NCI-H1417 (cell line): ENCODE measurements around the gene LETM1.
A peak's percentile ranks its signal among the peaks of the same experiment; 100 is the strongest.

Experiments used
- DNase-seq, 3 experiments: peaks; one replicate each; lab custom pipeline; 2025; lab: John Stamatoyannopoulos, UW

The LETM1 gene

GRCh38 chr4:1777822-1778641, 77.9 kb downstream of the LETM1 start:
- peak in 1 of 3 experiments; percentile 18 for DNase-seq

GRCh38 chr4:1776521-1777161, 79.3 kb downstream of the LETM1 start:
- DNase-seq, result no peak

GRCh38 chr4:1775731-1776500, 80.0 kb downstream of the LETM1 start:
- no peak for DNase-seq

- no peak for DNase-seq
Observed at GRCh38 chr4:1773754-1774153, 82.2 kb downstream of the LETM1 start.

- no peak for DNase-seq
Observed at GRCh38 chr4:1772853-1773538, 83.0 kb downstream of the LETM1 start.

- no peak for DNase-seq
Observed at GRCh38 chr4:1771555-1772305, 84.2 kb downstream of the LETM1 start.

- DNase-seq, result no peak
Observed at GRCh38 chr4:1770791-1771231, 85.1 kb downstream of the LETM1 start.

GRCh38 chr4:1770245-1770644, 85.7 kb downstream of the LETM1 start:
- no peak for DNase-seq

- no peak for DNase-seq
Observed at GRCh38 chr4:1769692-1770091, 86.3 kb downstream of the LETM1 start.

GRCh38 chr4:1768367-1769034, 87.5 kb downstream of the LETM1 start:
- no peak for DNase-seq

GRCh38 chr4:1767770-1768366, 88.1 kb downstream of the LETM1 start:
- peak in 1 of 3 experiments; percentile 4 for DNase-seq

- DNase-seq, result peak in 2 of 3 experiments; percentile 41 to 48
Observed at GRCh38 chr4:1767061-1767769, 88.7 kb downstream of the LETM1 start.

GRCh38 chr4:1766106-1767060, 89.6 kb downstream of the LETM1 start:
- DNase-seq, result peak in 2 of 3 experiments; percentile 41 to 48

GRCh38 chr4:1765409-1766072, 90.4 kb downstream of the LETM1 start:
- no peak for DNase-seq

GRCh38 chr4:1764670-1765069, 91.3 kb downstream of the LETM1 start:
- no peak for DNase-seq

GRCh38 chr4:1763550-1764080, 92.3 kb downstream of the LETM1 start:
- DNase-seq, result peak in 1 of 3 experiments; percentile 19

- no peak for DNase-seq
Observed at GRCh38 chr4:1763070-1763549, 92.8 kb downstream of the LETM1 start.
